ENCODE results near the gene ZBED4.

Gene ZBED4

GRCh38 chr22:49883294-49883640, 29.6 kb downstream of the ZBED4 start:
- DNase-seq: no peak

DNA sequence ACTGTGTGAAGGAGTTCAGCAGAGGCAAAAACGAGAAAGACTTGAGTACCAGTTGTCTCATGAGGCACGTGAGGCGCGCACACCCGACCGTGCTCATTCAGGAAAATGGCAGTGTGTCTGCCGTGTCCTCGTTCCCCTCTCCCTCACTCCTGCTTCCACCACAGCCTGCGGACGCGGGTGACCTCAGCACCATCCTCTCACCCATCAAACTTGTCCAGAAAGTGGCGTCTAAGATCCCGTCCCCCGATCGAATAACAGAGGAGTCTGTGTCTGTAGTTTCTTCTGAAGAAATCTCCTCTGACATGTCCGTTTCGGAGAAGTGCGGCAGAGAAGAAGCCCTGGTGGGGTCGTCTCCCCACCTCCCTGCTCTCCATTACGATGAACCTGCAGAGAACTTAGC, 30.4 kb downstream of the ZBED4 start:
- no peak for DNase-seq

DNA sequence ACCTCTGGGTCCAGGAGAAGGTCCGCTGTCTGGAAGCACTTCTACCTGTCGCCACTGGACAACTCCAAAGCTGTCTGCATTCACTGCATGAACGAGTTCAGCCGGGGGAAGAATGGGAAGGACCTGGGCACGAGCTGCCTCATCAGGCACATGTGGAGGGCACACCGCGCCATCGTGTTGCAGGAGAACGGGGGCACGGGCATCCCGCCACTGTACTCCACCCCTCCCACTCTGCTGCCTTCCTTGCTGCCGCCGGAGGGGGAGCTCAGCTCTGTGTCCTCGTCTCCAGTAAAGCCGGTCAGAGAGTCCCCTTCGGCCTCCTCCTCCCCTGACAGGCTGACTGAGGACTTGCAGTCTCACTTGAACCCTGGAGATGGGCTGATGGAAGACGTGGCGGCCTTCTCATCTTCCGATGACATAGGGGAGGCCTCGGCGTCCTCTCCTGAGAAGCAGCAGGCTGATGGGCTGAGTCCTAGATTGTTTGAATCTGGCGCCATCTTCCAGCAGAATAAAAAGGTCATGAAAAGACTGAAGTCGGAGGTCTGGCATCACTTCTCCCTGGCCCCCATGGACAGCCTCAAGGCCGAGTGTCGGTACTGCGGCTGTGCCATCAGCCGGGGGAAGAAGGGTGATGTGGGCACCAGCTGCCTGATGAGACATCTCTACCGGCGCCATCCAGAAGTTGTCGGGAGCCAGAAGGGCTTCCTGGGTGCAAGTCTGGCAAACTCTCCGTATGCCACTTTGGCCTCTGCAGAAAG, 31.0 kb downstream of the ZBED4 start:
- DNase-seq: no peak

GRCh38 chr22:49885281-49885680, 31.6 kb downstream of the ZBED4 start:
- no peak for DNase-seq

- DNase-seq: no peak
Observed at GRCh38 chr22:49885881-49886280, 32.2 kb downstream of the ZBED4 start.

- no peak for DNase-seq
Observed at GRCh38 chr22:49886346-49887063, 32.9 kb downstream of the ZBED4 start.

- DNase-seq: no peak
Observed at GRCh38 chr22:49887064-49887451, 33.4 kb downstream of the ZBED4 start.

- no peak for DNase-seq
Observed at GRCh38 chr22:49887702-49888101, 34.1 kb downstream of the ZBED4 start.

DNA sequence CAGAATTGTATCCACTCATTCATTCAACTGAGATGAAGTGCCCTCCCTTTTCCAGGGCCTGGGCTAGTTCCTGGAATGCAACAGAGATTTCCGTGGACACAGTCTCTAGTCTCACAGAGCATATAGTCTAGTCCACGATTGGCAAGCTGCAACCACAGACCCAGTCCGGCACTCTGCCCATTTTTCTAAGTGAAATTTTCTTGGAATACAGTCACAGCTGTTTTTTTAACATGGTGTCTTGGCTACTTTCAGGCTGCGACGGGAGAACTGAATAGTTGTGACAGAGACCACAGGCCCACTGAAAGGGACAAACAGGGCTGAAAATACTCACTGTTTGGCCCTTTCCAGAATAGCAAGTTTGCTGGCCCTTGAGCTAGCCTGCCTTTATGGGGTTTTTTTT, 35.4 kb downstream of the ZBED4 start:
- peak; percentile 50 for DNase-seq

GRCh38 chr22:49892226-49892899, 38.7 kb downstream of the ZBED4 start:
- no peak for DNase-seq

GRCh38 chr22:49893025-49893424, 39.4 kb downstream of the ZBED4 start:
- no peak for DNase-seq

DNA sequence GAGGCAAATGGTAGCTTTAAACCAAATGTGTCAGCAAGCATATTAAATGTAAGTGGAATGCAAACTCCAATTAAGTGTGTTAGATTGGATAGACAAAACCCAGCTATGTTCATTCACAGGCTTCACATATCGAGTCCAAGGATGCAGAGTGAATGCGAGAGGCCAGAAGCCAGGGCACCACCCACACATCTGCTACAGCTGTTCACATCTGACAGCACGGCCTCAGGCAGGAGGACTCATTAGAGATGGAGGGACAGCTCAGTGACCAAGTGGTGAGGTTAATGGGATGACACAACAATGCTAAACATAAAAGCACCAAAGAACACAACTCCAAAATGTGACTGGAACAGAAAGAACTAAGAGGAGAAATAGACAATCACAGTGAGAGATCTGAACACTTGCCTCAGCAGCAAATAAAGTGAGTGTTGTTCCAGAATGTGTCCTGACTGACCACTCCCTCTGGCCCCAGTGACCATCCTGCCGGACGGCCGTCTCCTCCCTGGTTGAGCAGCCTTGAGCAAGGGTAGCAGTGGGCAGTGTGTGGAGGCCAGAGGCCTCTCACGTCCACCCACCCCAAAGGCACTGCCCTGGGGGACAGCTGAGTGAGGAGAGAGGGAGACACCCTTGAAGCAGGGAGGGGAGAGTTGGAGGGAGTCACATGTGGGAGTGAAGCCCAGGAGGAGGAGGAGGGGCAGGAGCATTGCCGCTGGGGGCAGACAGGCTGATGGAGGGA, 40.8 kb downstream of the ZBED4 start:
- no peak for DNase-seq

DNA sequence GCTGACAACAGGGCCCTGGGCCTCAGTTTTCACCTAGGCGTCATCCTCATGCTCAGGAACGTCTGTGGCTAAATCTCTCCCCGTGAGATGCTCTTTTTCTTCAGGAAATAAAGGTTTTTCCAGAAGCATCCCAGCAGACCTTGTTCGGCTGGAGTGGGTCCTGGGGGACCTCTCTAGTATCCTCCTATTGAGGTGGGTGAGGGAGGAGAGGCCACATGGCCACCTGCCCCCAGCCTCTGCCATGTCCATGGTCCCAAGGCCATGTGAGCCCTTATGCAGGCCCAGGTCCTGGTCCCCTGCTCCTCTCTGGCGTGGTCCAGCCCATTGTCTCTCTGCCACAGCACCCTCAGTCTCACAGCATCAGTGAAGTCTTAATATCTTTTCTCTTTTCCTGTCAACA, 42.6 kb downstream of the ZBED4 start:
- no peak for DNase-seq

DNA sequence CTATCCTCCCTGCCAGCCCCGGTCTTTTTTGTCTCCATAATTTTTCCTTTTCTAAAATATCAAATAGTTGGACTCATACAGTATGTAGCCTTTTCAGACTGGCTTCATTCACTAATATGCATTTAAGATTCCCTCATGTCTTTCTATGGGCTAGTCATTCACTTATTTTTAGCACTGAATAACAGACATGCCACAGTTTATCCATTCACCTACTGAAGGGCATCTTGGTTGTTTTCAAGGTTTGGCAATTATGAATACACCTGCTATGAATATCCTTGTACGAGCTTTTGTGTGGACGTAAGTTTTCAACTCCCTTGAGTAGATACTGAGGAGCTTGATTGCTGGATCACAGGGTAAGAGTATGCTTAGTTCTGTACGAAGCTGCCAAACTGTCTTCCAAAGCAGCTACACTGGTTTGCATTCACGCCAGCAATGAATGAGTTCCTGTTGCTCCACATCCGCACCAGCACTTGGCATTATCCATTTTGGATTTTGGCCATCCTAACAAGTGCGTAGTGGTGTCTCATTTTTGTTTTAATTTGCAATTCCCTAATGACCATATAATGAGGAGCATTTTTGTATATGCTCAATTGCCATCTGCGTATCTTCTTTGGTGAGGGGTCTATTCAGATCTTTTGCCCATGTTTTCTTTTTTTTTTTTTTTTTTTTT, 43.5 kb downstream of the ZBED4 start:
- DNase-seq: no peak

- DNase-seq: no peak
Observed at GRCh38 chr22:49899530-49899929, 45.9 kb downstream of the ZBED4 start.

- DNase-seq: no peak
Observed at GRCh38 chr22:49900441-49901230, 47.0 kb downstream of the ZBED4 start.

DNA sequence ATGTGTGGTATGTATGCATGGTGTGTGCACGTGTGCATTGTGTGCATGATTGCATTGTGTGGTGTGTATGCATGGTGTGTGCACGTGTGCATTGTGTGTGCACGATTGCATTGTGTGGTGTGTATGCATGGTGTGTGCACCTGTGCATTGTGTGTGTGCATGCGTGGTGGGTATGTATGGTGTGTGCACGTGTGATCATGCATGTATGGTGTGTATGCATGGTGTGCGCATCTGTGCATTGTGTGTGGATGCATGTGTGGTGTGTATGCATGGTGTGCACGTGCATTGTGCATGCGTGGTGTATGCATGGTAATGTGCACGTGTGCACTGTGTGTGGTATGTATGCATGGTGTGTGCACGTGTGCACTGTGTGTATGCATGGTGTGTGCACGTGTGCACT, 47.8 kb downstream of the ZBED4 start:
- no peak for DNase-seq

DNA sequence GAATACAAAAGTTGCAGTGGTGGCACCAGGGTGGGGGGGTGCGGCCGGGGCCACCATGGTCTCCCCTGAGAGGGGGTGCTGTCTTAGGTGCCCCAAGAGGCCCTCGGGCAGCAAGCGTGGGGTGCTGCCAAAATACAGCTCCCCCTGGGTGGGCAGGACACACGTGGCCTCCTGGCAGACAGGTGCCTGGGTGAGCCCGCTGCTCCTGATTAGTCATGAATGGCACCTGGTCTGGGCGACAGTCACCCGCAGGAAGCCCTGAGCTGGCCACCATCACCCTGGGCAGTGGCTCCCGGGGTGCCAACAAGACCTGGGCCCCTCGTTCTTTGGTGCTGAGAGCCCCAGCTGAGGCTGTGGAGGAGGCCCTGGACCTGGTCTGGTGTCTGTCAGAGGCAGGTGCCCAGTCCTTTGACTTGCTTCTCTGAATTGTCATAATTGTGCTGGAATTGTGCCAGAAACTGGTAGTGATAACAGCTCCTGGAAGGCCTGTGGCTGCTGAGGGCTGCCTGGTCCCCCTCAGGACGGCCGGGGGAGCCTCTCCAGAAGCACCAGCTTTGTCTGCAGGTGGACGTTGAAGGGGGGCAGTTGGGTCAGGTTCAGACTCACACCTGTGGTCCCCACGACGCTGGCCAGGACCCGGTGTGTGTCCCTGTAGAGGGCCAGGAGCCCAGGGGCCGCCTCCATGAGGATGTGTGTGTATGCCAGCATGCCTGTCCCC, 49.8 kb downstream of the ZBED4 start:
- no peak for DNase-seq

DNA sequence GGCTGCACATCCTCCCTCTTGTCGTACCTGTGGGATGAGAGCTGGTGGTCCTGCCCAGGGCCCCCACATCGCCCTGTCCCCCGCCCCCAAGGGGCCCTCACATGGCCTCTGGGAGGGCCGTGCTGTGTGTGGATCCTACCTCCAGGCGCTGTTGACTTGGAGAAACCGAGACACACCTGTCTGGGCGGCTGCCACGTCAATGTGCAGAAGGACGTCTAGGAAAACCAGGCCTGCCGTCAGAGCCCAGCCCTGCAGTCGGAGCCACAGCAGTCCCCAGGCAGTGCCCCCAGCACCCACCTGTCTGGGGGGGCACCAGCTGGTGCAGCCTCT, 50.4 kb downstream of the ZBED4 start:
- DNase-seq: no peak

GRCh38 chr22:49905465-49905864, 51.8 kb downstream of the ZBED4 start:
- no peak for DNase-seq

DNA sequence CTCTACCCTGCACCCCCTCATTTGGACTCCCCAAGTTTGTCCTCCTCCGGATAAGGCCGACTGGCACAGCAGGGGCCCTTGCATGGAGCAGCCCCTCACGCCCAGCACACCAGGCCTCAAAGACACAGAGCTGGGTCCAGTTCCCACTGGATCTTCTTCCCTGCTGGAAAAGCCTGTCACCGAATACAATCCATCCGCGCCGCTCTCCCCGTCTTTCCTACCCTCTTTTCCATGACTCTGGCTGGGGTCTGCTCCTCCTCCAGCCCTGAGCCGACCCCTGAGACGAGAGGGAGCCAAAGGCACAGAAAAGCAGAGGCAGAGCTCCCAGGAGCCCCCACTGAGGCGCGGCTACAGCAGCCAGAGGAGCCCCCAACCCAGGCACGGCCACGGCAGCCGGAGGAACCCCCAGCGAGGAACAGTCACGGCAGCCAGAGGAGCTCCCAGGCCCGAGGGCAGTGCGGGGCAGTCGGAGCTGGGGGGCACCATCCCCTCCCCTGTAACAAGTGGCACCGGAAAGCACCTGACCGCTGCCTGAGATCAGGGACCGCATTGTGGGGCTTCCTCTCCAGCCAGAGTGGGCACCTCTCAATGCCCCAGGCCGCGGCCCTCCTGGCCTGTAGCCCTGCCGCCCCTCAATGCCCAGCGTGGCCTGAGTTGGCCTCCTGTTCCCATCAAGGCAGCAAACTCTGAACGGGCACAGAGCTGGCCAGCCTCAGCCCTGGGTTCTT, 52.6 kb downstream of the ZBED4 start:
- no peak for DNase-seq
